ENCODE results near the gene EIF4E. TPM values are rescaled to one million over a fixed set of nuclear protein-coding genes. Genes with fewer than 3 reads are reported as not detected.
"Not testable (repeated sequence)": the region's sequence is repeated elsewhere in the genome, so short reads cannot be mapped to it uniquely, and the experiment has no call there.

The EIF4E gene
- total RNA-seq, 1 experiment from 2014 or later = 130 TPM

GRCh38 chr4:98926257-98926656, 2.7 kb downstream of the EIF4E start:
- H3K27me3 ChIP-seq (ENCODE audit: low read length); H3K9me3 ChIP-seq (ENCODE audit: low read length); H3K9me2 ChIP-seq (replicated peaks; ENCODE audit: insufficient read depth, low read length); H2AFZ ChIP-seq (ENCODE audit: low read length); H3K4me3 ChIP-seq (ENCODE audit: low read length); DNase-seq: not testable (repeated sequence)
- peaks cover 13% of the 10 kb centered on the region for H4K20me1 ChIP-seq (ENCODE audit: insufficient read depth, low read depth, low read length)
- peaks cover 77% of the 10 kb centered on the region for H3K79me2 ChIP-seq (ENCODE audit: low read length)
- peak overlapping the region; percentile 100; the same call in 1 of the 2 replicates for H3K9ac ChIP-seq (ENCODE audit: low read length)
- peak overlapping the region; percentile 94 for H3K4me2 ChIP-seq (ENCODE audit: low read depth, low read length, poor library complexity, severe bottlenecking)
- peaks cover 48% of the 10 kb centered on the region for H3K4me1 ChIP-seq (ENCODE audit: low read length)
- peaks cover 31% of the 10 kb centered on the region for H3K36me3 ChIP-seq (ENCODE audit: insufficient read depth, low read length)
- peak overlapping the region; percentile 50; the same call in 1 of the 2 replicates for H3K27ac ChIP-seq (ENCODE audit: low read length)

GRCh38 chr4:98921292-98921691, 7.6 kb downstream of the EIF4E start:
- Histone ChIP-seq H4K20me1 (ENCODE audit: insufficient read depth, low read depth, low read length) (peaks cover 13% of the 10 kb centered on the region; the same call in 1 of the 2 replicates), H3K27me3 (ENCODE audit: low read length) (no peaks in the 10 kb centered on the region), H3K4me1 (ENCODE audit: low read length) (peaks cover 53% of the 10 kb centered on the region), H3K4me2 (ENCODE audit: low read depth, low read length, poor library complexity, severe bottlenecking) (peak overlapping the region; percentile 32), H3K4me3 (ENCODE audit: low read length) (no peak overlapping the region), H3K27ac (ENCODE audit: low read length) (peak overlapping the region; percentile 51), H3K9me3 (ENCODE audit: low read length) (no peaks in the 10 kb centered on the region), H3K79me2 (ENCODE audit: low read length) (peaks cover 100% of the 10 kb centered on the region), H2AFZ (ENCODE audit: low read length) (no peak overlapping the region), H3K9me2 (replicated peaks; ENCODE audit: insufficient read depth, low read length) (no peaks in the 10 kb centered on the region), H3K9ac (ENCODE audit: low read length) (no peak overlapping the region), H3K36me3 (ENCODE audit: insufficient read depth, low read length) (peaks cover 33% of the 10 kb centered on the region)
- peak; percentile 49 for DNase-seq

GRCh38 chr4:98919996-98920395, 8.9 kb downstream of the EIF4E start:
- no peak overlapping the region for H3K27ac ChIP-seq (ENCODE audit: low read length)
- no peaks in the 10 kb centered on the region for H3K9me3 ChIP-seq (ENCODE audit: low read length)
- no peak overlapping the region for H2AFZ ChIP-seq (ENCODE audit: low read length)
- peaks cover 50% of the 10 kb centered on the region for H3K4me1 ChIP-seq (ENCODE audit: low read length)
- DNase-seq = no peak
- H3K27me3 ChIP-seq (ENCODE audit: low read length) = no peaks in the 10 kb centered on the region
- peaks cover 100% of the 10 kb centered on the region for H3K79me2 ChIP-seq (ENCODE audit: low read length)
- no peaks in the 10 kb centered on the region for H3K9me2 ChIP-seq (replicated peaks; ENCODE audit: insufficient read depth, low read length)
- H4K20me1 ChIP-seq (ENCODE audit: insufficient read depth, low read depth, low read length) = peaks cover 13% of the 10 kb centered on the region; the same call in 1 of the 2 replicates
- H3K4me3 ChIP-seq (ENCODE audit: low read length) = no peak overlapping the region
- H3K4me2 ChIP-seq (ENCODE audit: low read depth, low read length, poor library complexity, severe bottlenecking) = no peak overlapping the region
- H3K36me3 ChIP-seq (ENCODE audit: insufficient read depth, low read length) = peaks cover 24% of the 10 kb centered on the region
- H3K9ac ChIP-seq (ENCODE audit: low read length) = no peak overlapping the region

- H3K9me3 ChIP-seq (ENCODE audit: low read length); H3K27me3 ChIP-seq (ENCODE audit: low read length); H2AFZ ChIP-seq (ENCODE audit: low read length); H3K36me3 ChIP-seq (ENCODE audit: insufficient read depth, low read length); H3K4me2 ChIP-seq (ENCODE audit: low read depth, low read length, poor library complexity, severe bottlenecking); H3K4me3 ChIP-seq (ENCODE audit: low read length); H3K9me2 ChIP-seq (replicated peaks; ENCODE audit: insufficient read depth, low read length); H3K9ac ChIP-seq (ENCODE audit: low read length); DNase-seq: not testable (repeated sequence)
- Histone ChIP-seq H3K79me2 (ENCODE audit: low read length) (peaks cover 100% of the 10 kb centered on the region), H3K27ac (ENCODE audit: low read length) (peak overlapping the region; percentile 3; the same call in 1 of the 2 replicates), H3K4me1 (ENCODE audit: low read length) (peaks cover 57% of the 10 kb centered on the region), H4K20me1 (ENCODE audit: insufficient read depth, low read depth, low read length) (peaks cover 29% of the 10 kb centered on the region)
Observed at GRCh38 chr4:98910728-98911127, 18.2 kb downstream of the EIF4E start.

- no peaks in the 10 kb centered on the region for H3K27me3 ChIP-seq (ENCODE audit: low read length)
- peaks cover 4% of the 10 kb centered on the region; the same call in 1 of the 2 replicates for H3K36me3 ChIP-seq (ENCODE audit: insufficient read depth, low read length)
- H3K9me2 ChIP-seq (replicated peaks; ENCODE audit: insufficient read depth, low read length) = no peaks in the 10 kb centered on the region
- H4K20me1 ChIP-seq (ENCODE audit: insufficient read depth, low read depth, low read length) = peaks cover 37% of the 10 kb centered on the region
- H3K9me3 ChIP-seq (ENCODE audit: low read length) = no peaks in the 10 kb centered on the region
- no peak overlapping the region for H3K4me2 ChIP-seq (ENCODE audit: low read depth, low read length, poor library complexity, severe bottlenecking)
- H3K9ac ChIP-seq (ENCODE audit: low read length) = no peak overlapping the region
- 0 out of 2 replicates have a peak overlapping the region, but pooled peaks have one; percentile 3 for H3K27ac ChIP-seq (ENCODE audit: low read length)
- H3K4me1 ChIP-seq (ENCODE audit: low read length) = peaks cover 57% of the 10 kb centered on the region
- H3K79me2 ChIP-seq (ENCODE audit: low read length) = peaks cover 100% of the 10 kb centered on the region
- no peak for DNase-seq
- no peak overlapping the region for H2AFZ ChIP-seq (ENCODE audit: low read length)
- H3K4me3 ChIP-seq (ENCODE audit: low read length) = no peak overlapping the region
Observed at GRCh38 chr4:98909646-98910401, 19.1 kb downstream of the EIF4E start.

DNA sequence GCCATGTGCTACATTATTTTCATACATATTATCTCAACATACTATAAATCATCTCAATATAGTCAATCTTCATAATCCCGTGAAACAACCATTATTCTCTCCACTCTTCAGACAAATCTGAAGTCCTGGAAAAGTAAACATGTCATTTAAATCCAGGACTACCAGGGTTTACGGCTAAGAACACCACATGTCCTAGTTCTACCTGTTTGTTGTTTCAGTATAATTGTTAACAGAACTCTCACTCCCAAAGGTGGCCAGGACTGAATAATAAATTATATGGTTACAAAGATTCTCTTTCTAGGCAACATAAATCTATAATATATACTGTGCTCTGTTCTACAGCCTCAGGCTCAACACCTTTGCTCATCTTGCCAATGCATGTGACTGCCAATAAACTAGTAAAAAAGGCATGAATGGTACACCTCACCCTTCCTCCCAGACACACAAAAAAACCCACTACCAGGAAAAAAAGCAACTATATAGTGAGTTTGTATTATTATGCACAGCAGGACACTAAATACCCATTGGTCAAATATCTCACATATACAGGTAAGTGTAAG, 20.1 kb downstream of the EIF4E start:
- no peak overlapping the region for H3K9ac ChIP-seq (ENCODE audit: low read length)
- no peak overlapping the region for H3K4me2 ChIP-seq (ENCODE audit: low read depth, low read length, poor library complexity, severe bottlenecking)
- peaks cover 4% of the 10 kb centered on the region; the same call in 1 of the 2 replicates for H3K36me3 ChIP-seq (ENCODE audit: insufficient read depth, low read length)
- H3K9me3 ChIP-seq (ENCODE audit: low read length) = no peaks in the 10 kb centered on the region
- H4K20me1 ChIP-seq (ENCODE audit: insufficient read depth, low read depth, low read length) = peaks cover 33% of the 10 kb centered on the region
- H3K79me2 ChIP-seq (ENCODE audit: low read length) = peaks cover 100% of the 10 kb centered on the region
- H3K4me3 ChIP-seq (ENCODE audit: low read length) = no peak overlapping the region
- no peaks in the 10 kb centered on the region for H3K9me2 ChIP-seq (replicated peaks; ENCODE audit: insufficient read depth, low read length)
- no peak overlapping the region for H3K27ac ChIP-seq (ENCODE audit: low read length)
- H3K27me3 ChIP-seq (ENCODE audit: low read length) = no peaks in the 10 kb centered on the region
- DNase-seq = no peak
- no peak overlapping the region for H2AFZ ChIP-seq (ENCODE audit: low read length)
- H3K4me1 ChIP-seq (ENCODE audit: low read length) = peaks cover 57% of the 10 kb centered on the region

DNA sequence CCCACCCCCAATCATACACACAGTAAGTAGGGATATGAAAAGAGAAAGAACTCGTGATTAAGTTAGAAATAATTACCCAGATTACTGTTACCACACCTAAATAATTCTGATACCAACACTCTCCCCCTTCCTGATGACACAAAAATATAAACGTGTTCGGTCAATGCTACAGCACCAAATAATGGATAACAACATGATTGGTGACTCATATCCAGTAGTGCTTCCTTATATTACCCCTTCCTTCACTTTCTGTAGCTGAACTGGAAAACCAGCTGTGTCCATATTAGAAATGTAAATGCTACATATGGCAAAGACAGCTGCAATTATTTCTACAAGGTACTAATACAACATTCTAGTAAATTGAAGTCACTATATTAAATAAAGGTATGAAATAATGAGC, 20.8 kb downstream of the EIF4E start:
- peaks cover 29% of the 10 kb centered on the region for H4K20me1 ChIP-seq (ENCODE audit: insufficient read depth, low read depth, low read length)
- H3K4me1 ChIP-seq (ENCODE audit: low read length) = peaks cover 57% of the 10 kb centered on the region
- H3K9me3 ChIP-seq (ENCODE audit: low read length) = no peaks in the 10 kb centered on the region

DNA sequence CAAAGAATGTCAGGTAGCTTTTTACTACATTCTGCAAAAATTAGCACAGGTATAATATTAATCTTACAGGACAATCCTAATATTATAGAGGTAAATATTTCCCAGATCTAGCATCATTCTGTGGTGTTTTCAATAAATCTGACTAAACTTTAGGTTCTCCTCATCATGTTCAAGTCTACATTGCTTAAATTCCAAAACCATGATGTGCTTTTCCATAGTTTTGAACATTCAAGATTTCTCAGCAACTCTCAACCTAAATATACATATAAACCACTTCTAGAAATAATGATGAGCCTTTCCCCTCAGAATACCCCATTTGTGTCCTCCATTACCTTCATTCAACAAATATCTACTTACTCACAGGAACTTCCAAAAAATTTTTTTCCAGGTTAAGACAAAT, 23.1 kb downstream of the EIF4E start:
- H2AFZ ChIP-seq (ENCODE audit: low read length) = no peak overlapping the region
- no peak overlapping the region for H3K9ac ChIP-seq (ENCODE audit: low read length)
- H3K9me2 ChIP-seq (replicated peaks; ENCODE audit: insufficient read depth, low read length) = no peaks in the 10 kb centered on the region
- H3K4me2 ChIP-seq (ENCODE audit: low read depth, low read length, poor library complexity, severe bottlenecking) = no peak overlapping the region
- DNase-seq = no peak
- no peaks in the 10 kb centered on the region for H3K9me3 ChIP-seq (ENCODE audit: low read length)
- no peak overlapping the region for H3K27ac ChIP-seq (ENCODE audit: low read length)
- H3K36me3 ChIP-seq (ENCODE audit: insufficient read depth, low read length) = peaks cover 22% of the 10 kb centered on the region; the same call in 1 of the 2 replicates
- peaks cover 100% of the 10 kb centered on the region for H3K79me2 ChIP-seq (ENCODE audit: low read length)
- H4K20me1 ChIP-seq (ENCODE audit: insufficient read depth, low read depth, low read length) = peaks cover 30% of the 10 kb centered on the region
- H3K4me1 ChIP-seq (ENCODE audit: low read length) = peaks cover 45% of the 10 kb centered on the region
- no peak overlapping the region for H3K4me3 ChIP-seq (ENCODE audit: low read length)
- H3K27me3 ChIP-seq (ENCODE audit: low read length) = no peaks in the 10 kb centered on the region

More for the DNA sequence above, 20.8 kb downstream of the EIF4E start:
- H3K27ac ChIP-seq (ENCODE audit: low read length) = no peak overlapping the region
- H3K27me3 ChIP-seq (ENCODE audit: low read length) = no peaks in the 10 kb centered on the region
- no peak overlapping the region for H3K9ac ChIP-seq (ENCODE audit: low read length)
- H2AFZ ChIP-seq (ENCODE audit: low read length) = no peak overlapping the region
- H3K4me3 ChIP-seq (ENCODE audit: low read length) = no peak overlapping the region
- no peak for DNase-seq
- H3K36me3 ChIP-seq (ENCODE audit: insufficient read depth, low read length) = peaks cover 4% of the 10 kb centered on the region; the same call in 1 of the 2 replicates
- H3K9me2 ChIP-seq (replicated peaks; ENCODE audit: insufficient read depth, low read length) = no peaks in the 10 kb centered on the region
- H3K4me2 ChIP-seq (ENCODE audit: low read depth, low read length, poor library complexity, severe bottlenecking) = no peak overlapping the region
- peaks cover 100% of the 10 kb centered on the region for H3K79me2 ChIP-seq (ENCODE audit: low read length)

Measured in Karpas-422 (cell line).